Nephron (organoid): ENCODE data around the gene HBA2.
"Not testable (repeated sequence)": the region's sequence is repeated elsewhere in the genome, so short reads cannot be mapped to it uniquely, and the experiment has no call there.

Experiments used
- H3K27ac Mint-ChIP-seq, 3 experiments: 2 replicates each; pipeline ENCODE4 v1.8.0; 2020; ENCODE audit warnings: mixed read lengths in 3 of 3, mild to moderate bottlenecking in 2 of 3, moderate library complexity in 1 of 3
- H3K27me3 Mint-ChIP-seq: 2 replicates; pipeline ENCODE4 v1.8.0; 2021; ENCODE audit warnings: low read depth, mild to moderate bottlenecking, moderate library complexity, mixed read lengths
- H3K36me3 Mint-ChIP-seq: 2 replicates; pipeline ENCODE4 v1.8.0; 2020; ENCODE audit warnings: low read depth, mixed read lengths
- H3K4me1 Mint-ChIP-seq: 2 replicates; pipeline ENCODE4 v1.8.0; 2020; ENCODE audit warnings: mixed read lengths
- H3K4me3 Mint-ChIP-seq, 3 experiments: 2 replicates each; pipeline ENCODE4 v1.8.0; 2020; ENCODE audit warnings: mild to moderate bottlenecking in 3 of 3, mixed read lengths in 3 of 3, moderate library complexity in 2 of 3
- H3K9me3 Mint-ChIP-seq: 2 replicates; pipeline ENCODE4 v1.8.0; 2020; ENCODE audit warnings: mixed read lengths
- CTCF ChIP-seq, 3 experiments: fragments of 200-600 bp; sonication (generic); IDR thresholded peaks; one replicate each; pipeline ENCODE4 v1.5.0; 2021; ENCODE audit warnings: antibody characterized with exemption in 3 of 3; ENCODE audit not compliant: unreplicated experiment in 3 of 3

HBA2 gene

GRCh38 chr16:144797-145252 lies 27.9 kb upstream of the HBA2 start:
- Mint-ChIP-seq H3K36me3 (no peaks in the 10 kb centered on the region), H3K27me3 (peaks cover 19% of the 10 kb centered on the region), H3K4me3 (no peak overlapping the region), H3K9me3 (no peaks in the 10 kb centered on the region), H3K4me1 (no peaks in the 10 kb centered on the region), H3K27ac (no peak overlapping the region)
- no peak for TF ChIP-seq CTCF (IDR thresholded peaks at IDR 0.05; ENCODE audit: unreplicated experiment in 3 of 3)

GRCh38 chr16:146646-147045 lies 26.0 kb upstream of the HBA2 start:
- TF ChIP-seq CTCF (IDR thresholded peaks at IDR 0.05; ENCODE audit: unreplicated experiment in 3 of 3), result no peak
- H3K27me3 Mint-ChIP-seq, result peaks cover 37% of the 10 kb centered on the region

GRCh38 chr16:149024-149660 lies 23.5 kb upstream of the HBA2 start:
- no peak overlapping the region for H3K4me3 Mint-ChIP-seq
- no peaks in the 10 kb centered on the region for H3K36me3 Mint-ChIP-seq
- H3K27ac Mint-ChIP-seq, result no peak overlapping the region
- H3K27me3 Mint-ChIP-seq, result peaks cover 44% of the 10 kb centered on the region
- H3K9me3 Mint-ChIP-seq, result no peaks in the 10 kb centered on the region
- no peak for TF ChIP-seq CTCF (IDR thresholded peaks at IDR 0.05; ENCODE audit: unreplicated experiment in 3 of 3)
- no peaks in the 10 kb centered on the region for H3K4me1 Mint-ChIP-seq

More at GRCh38 chr16:146646-147045, 26.0 kb upstream of the HBA2 start:
- Mint-ChIP-seq H3K4me1 (no peaks in the 10 kb centered on the region), H3K27ac (no peak overlapping the region), H3K9me3 (no peaks in the 10 kb centered on the region), H3K36me3 (no peaks in the 10 kb centered on the region), H3K4me3 (no peak overlapping the region)

GRCh38 chr16:152141-153128 lies 20.2 kb upstream of the HBA2 start, which contains the start of gene HBZ:
HBZ (plus strand) TSS chr16:152644; CDS start chr16:152910, 266 bp downstream.
- H3K27me3 Mint-ChIP-seq, result peaks cover 66% of the 10 kb centered on the region
- H3K27ac Mint-ChIP-seq, result no peak within 1 kb of the TSS
- no peak for TF ChIP-seq CTCF (IDR thresholded peaks at IDR 0.05; ENCODE audit: unreplicated experiment in 3 of 3)
- peak within 1 kb of the TSS; percentile 51 to 64 (median 53) for H3K4me3 Mint-ChIP-seq
- H3K9me3 Mint-ChIP-seq, result no peaks in the 10 kb centered on the region
- H3K4me1 Mint-ChIP-seq, result peaks cover 7% of the 10 kb centered on the region
- no peaks in the 10 kb centered on the region for H3K36me3 Mint-ChIP-seq

- Mint-ChIP-seq H3K4me3 (peak overlapping the region; percentile 51 to 64 (median 53)), H3K27me3 (peaks cover 73% of the 10 kb centered on the region)
- H3K27ac Mint-ChIP-seq, H3K4me1 Mint-ChIP-seq, H3K36me3 Mint-ChIP-seq, H3K9me3 Mint-ChIP-seq: not testable (repeated sequence)
These were observed 19.6 kb upstream of the HBA2 start for GRCh38 chr16:153129-153521.

- H3K4me3 Mint-ChIP-seq, H3K9me3 Mint-ChIP-seq, H3K27ac Mint-ChIP-seq, H3K36me3 Mint-ChIP-seq, H3K4me1 Mint-ChIP-seq: not testable (repeated sequence)
- H3K27me3 Mint-ChIP-seq, result peaks cover 71% of the 10 kb centered on the region
These were observed 19.0 kb upstream of the HBA2 start for GRCh38 chr16:153550-154216.
